Measurements from ENCODE around the gene SLC10A7. TPM values are rescaled to one million over a fixed set of nuclear protein-coding genes. Genes with fewer than 3 reads are reported as not detected.

SLC10A7 gene
- total and polyA plus RNA-seq, 2 of the 13 experiments (the other 11 are each of a cell fraction or from before 2014, with no cell fraction given): 18.5 to 18.8 TPM

- TF ChIP-seq CHD2 (IDR thresholded peaks at IDR 0.05; ENCODE audit: low read depth, low read length): no peak
- TF ChIP-seq, protein P1, sequence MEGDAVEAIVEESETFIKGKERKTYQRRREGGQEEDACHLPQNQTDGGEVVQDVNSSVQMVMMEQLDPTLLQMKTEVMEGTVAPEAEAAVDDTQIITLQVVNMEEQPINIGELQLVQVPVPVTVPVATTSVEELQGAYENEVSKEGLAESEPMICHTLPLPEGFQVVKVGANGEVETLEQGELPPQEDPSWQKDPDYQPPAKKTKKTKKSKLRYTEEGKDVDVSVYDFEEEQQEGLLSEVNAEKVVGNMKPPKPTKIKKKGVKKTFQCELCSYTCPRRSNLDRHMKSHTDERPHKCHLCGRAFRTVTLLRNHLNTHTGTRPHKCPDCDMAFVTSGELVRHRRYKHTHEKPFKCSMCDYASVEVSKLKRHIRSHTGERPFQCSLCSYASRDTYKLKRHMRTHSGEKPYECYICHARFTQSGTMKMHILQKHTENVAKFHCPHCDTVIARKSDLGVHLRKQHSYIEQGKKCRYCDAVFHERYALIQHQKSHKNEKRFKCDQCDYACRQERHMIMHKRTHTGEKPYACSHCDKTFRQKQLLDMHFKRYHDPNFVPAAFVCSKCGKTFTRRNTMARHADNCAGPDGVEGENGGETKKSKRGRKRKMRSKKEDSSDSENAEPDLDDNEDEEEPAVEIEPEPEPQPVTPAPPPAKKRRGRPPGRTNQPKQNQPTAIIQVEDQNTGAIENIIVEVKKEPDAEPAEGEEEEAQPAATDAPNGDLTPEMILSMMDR (CRISPR knock-in tag; IDR thresholded peaks at IDR 0.05): peak; percentile 37
- TF ChIP-seq ZNF331 (CRISPR knock-in tag; IDR thresholded peaks at IDR 0.05): no peak
- TF ChIP-seq, protein P2, sequence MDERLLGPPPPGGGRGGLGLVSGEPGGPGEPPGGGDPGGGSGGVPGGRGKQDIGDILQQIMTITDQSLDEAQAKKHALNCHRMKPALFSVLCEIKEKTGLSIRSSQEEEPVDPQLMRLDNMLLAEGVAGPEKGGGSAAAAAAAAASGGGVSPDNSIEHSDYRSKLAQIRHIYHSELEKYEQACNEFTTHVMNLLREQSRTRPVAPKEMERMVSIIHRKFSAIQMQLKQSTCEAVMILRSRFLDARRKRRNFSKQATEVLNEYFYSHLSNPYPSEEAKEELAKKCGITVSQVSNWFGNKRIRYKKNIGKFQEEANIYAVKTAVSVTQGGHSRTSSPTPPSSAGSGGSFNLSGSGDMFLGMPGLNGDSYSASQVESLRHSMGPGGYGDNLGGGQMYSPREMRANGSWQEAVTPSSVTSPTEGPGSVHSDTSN (CRISPR knock-in tag; IDR thresholded peaks at IDR 0.05): no peak
- TF ChIP-seq, protein P3, sequence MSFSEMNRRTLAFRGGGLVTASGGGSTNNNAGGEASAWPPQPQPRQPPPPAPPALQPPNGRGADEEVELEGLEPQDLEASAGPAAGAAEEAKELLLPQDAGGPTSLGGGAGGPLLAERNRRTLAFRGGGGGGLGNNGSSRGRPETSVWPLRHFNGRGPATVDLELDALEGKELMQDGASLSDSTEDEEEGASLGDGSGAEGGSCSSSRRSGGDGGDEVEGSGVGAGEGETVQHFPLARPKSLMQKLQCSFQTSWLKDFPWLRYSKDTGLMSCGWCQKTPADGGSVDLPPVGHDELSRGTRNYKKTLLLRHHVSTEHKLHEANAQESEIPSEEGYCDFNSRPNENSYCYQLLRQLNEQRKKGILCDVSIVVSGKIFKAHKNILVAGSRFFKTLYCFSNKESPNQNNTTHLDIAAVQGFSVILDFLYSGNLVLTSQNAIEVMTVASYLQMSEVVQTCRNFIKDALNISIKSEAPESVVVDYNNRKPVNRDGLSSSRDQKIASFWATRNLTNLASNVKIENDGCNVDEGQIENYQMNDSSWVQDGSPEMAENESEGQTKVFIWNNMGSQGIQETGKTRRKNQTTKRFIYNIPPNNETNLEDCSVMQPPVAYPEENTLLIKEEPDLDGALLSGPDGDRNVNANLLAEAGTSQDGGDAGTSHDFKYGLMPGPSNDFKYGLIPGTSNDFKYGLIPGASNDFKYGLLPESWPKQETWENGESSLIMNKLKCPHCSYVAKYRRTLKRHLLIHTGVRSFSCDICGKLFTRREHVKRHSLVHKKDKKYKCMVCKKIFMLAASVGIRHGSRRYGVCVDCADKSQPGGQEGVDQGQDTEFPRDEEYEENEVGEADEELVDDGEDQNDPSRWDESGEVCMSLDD (CRISPR knock-in tag; IDR thresholded peaks at IDR 0.05; ENCODE audit: borderline replicate concordance): no peak
- TF ChIP-seq, protein P4, sequence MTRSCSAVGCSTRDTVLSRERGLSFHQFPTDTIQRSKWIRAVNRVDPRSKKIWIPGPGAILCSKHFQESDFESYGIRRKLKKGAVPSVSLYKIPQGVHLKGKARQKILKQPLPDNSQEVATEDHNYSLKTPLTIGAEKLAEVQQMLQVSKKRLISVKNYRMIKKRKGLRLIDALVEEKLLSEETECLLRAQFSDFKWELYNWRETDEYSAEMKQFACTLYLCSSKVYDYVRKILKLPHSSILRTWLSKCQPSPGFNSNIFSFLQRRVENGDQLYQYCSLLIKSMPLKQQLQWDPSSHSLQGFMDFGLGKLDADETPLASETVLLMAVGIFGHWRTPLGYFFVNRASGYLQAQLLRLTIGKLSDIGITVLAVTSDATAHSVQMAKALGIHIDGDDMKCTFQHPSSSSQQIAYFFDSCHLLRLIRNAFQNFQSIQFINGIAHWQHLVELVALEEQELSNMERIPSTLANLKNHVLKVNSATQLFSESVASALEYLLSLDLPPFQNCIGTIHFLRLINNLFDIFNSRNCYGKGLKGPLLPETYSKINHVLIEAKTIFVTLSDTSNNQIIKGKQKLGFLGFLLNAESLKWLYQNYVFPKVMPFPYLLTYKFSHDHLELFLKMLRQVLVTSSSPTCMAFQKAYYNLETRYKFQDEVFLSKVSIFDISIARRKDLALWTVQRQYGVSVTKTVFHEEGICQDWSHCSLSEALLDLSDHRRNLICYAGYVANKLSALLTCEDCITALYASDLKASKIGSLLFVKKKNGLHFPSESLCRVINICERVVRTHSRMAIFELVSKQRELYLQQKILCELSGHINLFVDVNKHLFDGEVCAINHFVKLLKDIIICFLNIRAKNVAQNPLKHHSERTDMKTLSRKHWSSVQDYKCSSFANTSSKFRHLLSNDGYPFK (CRISPR knock-in tag; IDR thresholded peaks at IDR 0.05; ENCODE audit: borderline replicate concordance): no peak
- no peak for TF ChIP-seq BATF2 (CRISPR knock-in tag; IDR thresholded peaks at IDR 0.05)
- TF ChIP-seq SMC3 (IDR thresholded peaks at IDR 0.05; ENCODE audit: low read length): peak; percentile 22; the same call in 1 of the 2 replicates
- TF ChIP-seq ZNF850 (CRISPR knock-in tag; conservative IDR thresholded peaks at IDR 0.05): no peak
Observed at GRCh38 chr4:146342600-146343192, 179.0 kb downstream of the SLC10A7 start (continued).

All from HepG2 (cell line).